Measurements from ENCODE around the gene CHSY1.

- no peak for TF ChIP-seq CTCF (IDR thresholded peaks at IDR 0.05)
- no peak for TF ChIP-seq POLR2A (IDR thresholded peaks at IDR 0.05)
Measured at GRCh38 chr15:101184830-101185229, 67.0 kb downstream of the CHSY1 start.
